Chondrocyte (in vitro differentiated cells): ENCODE results near the gene XRCC1. TPM values are rescaled to one million over a fixed set of nuclear protein-coding genes. Genes with fewer than 3 reads are reported as not detected.
"Not testable (repeated sequence)": the region's sequence is repeated elsewhere in the genome, so short reads cannot be mapped to it uniquely, and the experiment has no call there.

Experiments
- DNase-seq: peaks from one replicate; pipeline ENCODE4 v3.0.0; 2021; ENCODE audit warnings: mixed read lengths, low spot score
- H3K27ac Mint-ChIP-seq: one replicate; pipeline ENCODE4 v1.8.0; 2021; ENCODE audit warnings: mild to moderate bottlenecking, moderate library complexity, mixed read lengths; ENCODE audit not compliant: unreplicated experiment
- H3K27me3 Mint-ChIP-seq: 2 replicates; pipeline ENCODE4 v1.8.0; 2021; ENCODE audit warnings: low read depth, mixed read lengths
- H3K36me3 Mint-ChIP-seq: 2 replicates; pipeline ENCODE4 v1.8.0; 2021; ENCODE audit warnings: low read depth, mixed read lengths
- H3K4me1 Mint-ChIP-seq: 2 replicates; pipeline ENCODE4 v1.8.0; 2021; ENCODE audit warnings: low read depth, mild to moderate bottlenecking, mixed read lengths
- H3K4me3 Mint-ChIP-seq: one replicate; pipeline ENCODE4 v1.8.0; 2021; ENCODE audit warnings: mild to moderate bottlenecking, moderate library complexity, mixed read lengths; ENCODE audit not compliant: unreplicated experiment
- H3K9me3 Mint-ChIP-seq: 2 replicates; pipeline ENCODE4 v1.8.0; 2021; ENCODE audit warnings: low read depth, mixed read lengths
- CTCF ChIP-seq: fragments of 200-600 bp; sonication (generic); IDR thresholded peaks from 2 replicates; pipeline ENCODE4 v1.5.0; 2021; ENCODE audit warnings: antibody characterized with exemption, mild to moderate bottlenecking, moderate library complexity
- total RNA-seq: library from RNA; stranded (reverse); gene quantifications from 3 replicates; pipeline ENCODE4 v1.2.1, GENCODE V29; 2021

The XRCC1 gene
- total RNA-seq, 1 donor from 2014 or later, result 30.5 TPM

DNA sequence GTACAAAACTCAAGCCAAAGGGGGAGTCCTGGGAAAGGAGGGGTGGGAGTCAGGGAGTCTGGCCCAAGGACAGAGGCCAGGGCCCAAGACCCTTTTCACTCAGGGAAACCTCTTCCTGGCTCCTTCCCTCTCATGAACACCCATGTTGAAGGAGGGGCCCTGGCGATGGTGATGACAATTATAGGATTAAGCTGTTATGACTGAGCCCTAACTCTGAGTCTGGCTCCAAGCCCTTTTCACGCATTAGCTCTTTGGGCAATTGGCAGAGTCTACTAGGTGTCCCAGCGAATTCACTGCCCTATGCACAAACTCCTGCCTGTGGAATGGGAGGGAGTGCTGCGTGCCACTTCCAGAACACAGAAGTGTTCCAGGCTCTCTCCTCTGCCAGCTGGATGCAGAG is 21.7 kb downstream of the XRCC1 start:
- Mint-ChIP-seq H3K4me3 (no peak overlapping the region), H3K9me3 (no peaks in the 10 kb centered on the region), H3K27ac (no peak overlapping the region), H3K27me3 (no peaks in the 10 kb centered on the region), H3K36me3 (peaks cover 20% of the 10 kb centered on the region), H3K4me1 (no peaks in the 10 kb centered on the region)
- no peak for TF ChIP-seq CTCF
- no peak for DNase-seq

DNA sequence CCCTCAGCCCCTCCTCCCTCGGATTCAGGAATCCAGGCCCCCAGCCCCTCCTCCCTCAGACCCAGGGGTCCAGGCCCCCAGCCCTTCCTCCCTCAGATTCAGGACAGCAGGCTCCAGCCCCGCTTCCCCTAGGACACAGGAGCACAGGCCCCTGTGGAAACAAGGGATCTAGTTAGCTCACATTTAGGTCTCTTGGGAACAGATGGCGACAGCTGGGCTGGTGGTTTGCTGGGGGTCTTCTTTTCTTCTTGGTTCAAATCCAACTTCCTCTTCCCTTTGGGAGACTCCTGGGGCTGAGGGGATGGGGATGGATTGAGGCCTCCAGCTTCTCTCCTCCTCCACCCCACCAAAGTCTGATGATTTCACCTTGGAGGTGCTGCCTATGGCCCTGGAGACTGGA is 22.7 kb downstream of the XRCC1 start:
- Mint-ChIP-seq H3K9me3 (no peaks in the 10 kb centered on the region), H3K36me3 (peaks cover 20% of the 10 kb centered on the region), H3K27ac (no peak overlapping the region), H3K4me1 (no peaks in the 10 kb centered on the region), H3K27me3 (no peaks in the 10 kb centered on the region), H3K4me3 (no peak overlapping the region)
- no peak for DNase-seq
- no peak for TF ChIP-seq CTCF

GRCh38 chr19:43552198-43552450 is 23.2 kb downstream of the XRCC1 start:
- no peaks in the 10 kb centered on the region for H3K27me3 Mint-ChIP-seq
- peaks cover 20% of the 10 kb centered on the region for H3K36me3 Mint-ChIP-seq
- H3K27ac Mint-ChIP-seq, result no peak overlapping the region
- TF ChIP-seq CTCF, result no peak
- no peaks in the 10 kb centered on the region for H3K4me1 Mint-ChIP-seq
- no peaks in the 10 kb centered on the region for H3K9me3 Mint-ChIP-seq
- no peak for DNase-seq
- H3K4me3 Mint-ChIP-seq, result no peak overlapping the region

- H3K4me3 Mint-ChIP-seq, result no peak overlapping the region
- no peak for TF ChIP-seq CTCF
- H3K4me1 Mint-ChIP-seq, result no peaks in the 10 kb centered on the region
- DNase-seq, result no peak
- peaks cover 20% of the 10 kb centered on the region for H3K36me3 Mint-ChIP-seq
- no peaks in the 10 kb centered on the region for H3K9me3 Mint-ChIP-seq
- H3K27ac Mint-ChIP-seq, result no peak overlapping the region
- H3K27me3 Mint-ChIP-seq, result no peaks in the 10 kb centered on the region
Measured at GRCh38 chr19:43551399-43552197, 23.7 kb downstream of the XRCC1 start.

DNA sequence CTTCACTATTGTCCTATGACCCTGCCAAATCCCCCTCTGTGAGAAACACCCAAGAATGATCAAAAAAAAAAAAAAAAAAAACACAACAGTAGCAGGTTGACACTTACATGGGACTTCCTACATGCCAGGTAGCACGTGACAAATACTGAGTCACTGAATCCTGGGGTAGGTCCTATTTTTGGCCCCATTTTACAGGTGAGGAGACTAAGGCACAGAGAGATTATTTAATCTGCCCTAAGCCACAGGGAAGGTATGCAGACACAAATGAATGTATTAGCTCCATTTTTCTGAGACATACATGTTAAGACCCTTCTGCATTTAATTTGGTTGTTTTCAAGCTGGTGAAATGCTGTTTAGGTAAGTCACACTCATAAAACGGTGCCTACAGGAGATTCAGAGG is 26.6 kb downstream of the XRCC1 start:
- H3K4me1 Mint-ChIP-seq, result no peaks in the 10 kb centered on the region
- H3K27me3 Mint-ChIP-seq, result no peaks in the 10 kb centered on the region
- H3K9me3 Mint-ChIP-seq, result no peaks in the 10 kb centered on the region
- peaks cover 22% of the 10 kb centered on the region for H3K36me3 Mint-ChIP-seq
- TF ChIP-seq CTCF, result no peak
- no peak for DNase-seq
- no peak overlapping the region for H3K4me3 Mint-ChIP-seq
- H3K27ac Mint-ChIP-seq, result no peak overlapping the region

DNA sequence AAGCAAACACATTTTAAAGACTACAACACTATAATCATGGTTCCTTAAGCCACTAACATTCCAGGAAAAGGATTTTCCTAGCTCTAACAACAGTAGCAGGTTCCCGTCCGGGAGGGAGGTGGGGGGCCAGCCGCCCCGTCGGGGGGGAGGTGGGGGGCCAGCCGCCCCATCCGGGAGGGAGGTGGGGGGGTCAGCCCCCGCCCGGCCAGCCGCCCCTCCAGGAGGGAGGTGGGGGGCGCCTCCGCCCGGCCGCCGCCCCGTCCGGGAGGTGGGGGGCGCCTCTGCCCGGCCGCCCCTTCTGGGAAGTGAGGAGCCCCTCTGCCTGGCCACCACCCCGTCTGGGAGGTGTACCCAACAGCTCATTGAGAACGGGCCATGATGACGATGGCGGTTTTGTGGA is 27.4 kb downstream of the XRCC1 start:
- H3K27me3 Mint-ChIP-seq, H3K9me3 Mint-ChIP-seq: not testable (repeated sequence)

More for the DNA sequence above, 27.4 kb downstream of the XRCC1 start:
- not testable (repeated sequence) for H3K27ac Mint-ChIP-seq, H3K4me1 Mint-ChIP-seq, H3K4me3 Mint-ChIP-seq
- peaks cover 29% of the 10 kb centered on the region for H3K36me3 Mint-ChIP-seq
- peak; percentile 17 for DNase-seq
